ENCODE data around the gene MGAT5.

MGAT5 gene

DNA sequence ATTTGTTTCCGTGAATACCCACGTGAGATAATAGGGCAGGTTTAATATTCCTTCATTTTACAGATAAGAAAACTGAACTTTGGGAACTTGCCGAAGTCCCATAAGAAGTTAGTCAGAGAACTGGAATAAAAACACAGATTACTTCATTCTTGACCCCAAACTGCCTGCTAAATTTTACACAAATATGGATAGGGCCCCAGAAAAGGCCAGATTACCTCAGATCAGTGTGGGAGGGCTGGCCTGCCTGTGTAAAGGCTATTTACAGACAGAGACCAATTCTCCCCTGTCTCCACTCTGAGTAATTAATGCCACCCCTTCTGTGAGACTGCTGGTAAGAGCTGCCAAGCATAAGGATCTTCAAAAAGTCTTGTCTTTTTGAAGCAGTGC, 139.2 kb downstream of the MGAT5 start:
- no peak for DNase-seq

- DNase-seq: no peak
Observed at GRCh38 chr2:134395779-134396178, 141.9 kb downstream of the MGAT5 start.

GRCh38 chr2:134396493-134396892, 142.6 kb downstream of the MGAT5 start:
- DNase-seq: peak in 5 of 56 donors; percentile 4 to 41 (median 17)

GRCh38 chr2:134397146-134397896, 143.4 kb downstream of the MGAT5 start:
- DNase-seq: no peak

DNA sequence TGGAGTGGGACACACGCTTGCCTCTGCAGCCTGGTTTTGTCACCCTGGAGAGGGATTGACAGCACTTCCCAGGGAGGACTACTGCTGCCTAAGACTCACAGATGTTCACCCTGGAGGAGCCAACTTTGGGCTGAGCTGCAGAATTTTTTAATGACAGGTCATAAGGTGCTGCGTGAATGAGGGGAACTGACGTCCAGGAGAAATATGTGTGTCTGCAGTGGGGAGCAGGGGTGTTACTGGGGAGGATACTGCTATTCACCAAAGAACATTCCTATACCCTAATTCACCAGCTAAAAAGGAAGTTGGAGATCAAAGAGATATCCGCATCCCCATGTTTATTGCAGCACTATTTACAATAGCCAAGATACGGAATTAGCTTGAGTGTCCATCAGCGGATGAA, 144.4 kb downstream of the MGAT5 start:
- no peak for DNase-seq

DNA sequence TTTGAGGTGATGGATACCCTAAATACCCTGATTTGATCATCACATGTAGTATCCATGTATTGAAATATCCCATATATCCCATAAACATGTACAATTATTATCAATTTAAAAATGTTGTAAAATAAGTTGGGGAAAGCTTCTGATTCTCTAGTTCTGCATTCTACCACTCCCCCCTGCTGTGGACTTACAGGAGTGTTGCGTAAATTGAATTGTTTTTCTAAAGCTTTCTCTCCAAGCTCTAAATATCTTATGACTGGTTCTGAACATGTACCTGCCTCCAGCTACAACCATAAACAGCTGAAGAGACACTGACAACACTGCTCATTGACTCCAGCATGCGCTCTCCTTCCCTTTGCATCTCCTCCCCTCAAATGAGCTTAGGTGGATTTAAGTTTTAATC, 145.2 kb downstream of the MGAT5 start:
- no peak for DNase-seq

GRCh38 chr2:134401081-134401497, 147.2 kb downstream of the MGAT5 start:
- no peak for DNase-seq

- no peak for DNase-seq
Observed at GRCh38 chr2:134401789-134402188, 147.9 kb downstream of the MGAT5 start.

- DNase-seq: no peak
Observed at GRCh38 chr2:134402410-134402809, 148.5 kb downstream of the MGAT5 start.

DNA sequence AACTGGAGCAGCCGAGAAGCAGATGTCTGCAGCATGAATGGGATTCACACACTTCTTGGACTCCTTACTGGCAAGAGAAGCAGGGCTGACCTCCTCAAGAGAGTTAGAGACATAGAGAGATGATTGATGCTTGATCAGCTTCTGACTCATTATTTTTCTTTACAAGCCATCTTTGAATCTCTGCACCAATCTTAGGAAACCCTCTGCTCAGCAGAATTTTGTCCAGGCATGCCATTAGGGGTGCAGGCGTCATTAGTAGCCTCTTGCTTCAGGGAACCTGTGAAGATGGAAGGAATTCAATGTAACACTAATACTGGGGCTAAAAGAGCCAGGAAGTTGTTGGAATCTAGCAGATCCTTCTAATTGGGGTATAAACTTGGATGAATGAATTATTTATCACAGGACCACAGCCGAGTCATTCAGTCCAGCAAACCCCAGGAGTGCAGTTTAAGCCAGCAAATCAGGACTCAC, 151.8 kb downstream of the MGAT5 start:
- DNase-seq: no peak

DNA sequence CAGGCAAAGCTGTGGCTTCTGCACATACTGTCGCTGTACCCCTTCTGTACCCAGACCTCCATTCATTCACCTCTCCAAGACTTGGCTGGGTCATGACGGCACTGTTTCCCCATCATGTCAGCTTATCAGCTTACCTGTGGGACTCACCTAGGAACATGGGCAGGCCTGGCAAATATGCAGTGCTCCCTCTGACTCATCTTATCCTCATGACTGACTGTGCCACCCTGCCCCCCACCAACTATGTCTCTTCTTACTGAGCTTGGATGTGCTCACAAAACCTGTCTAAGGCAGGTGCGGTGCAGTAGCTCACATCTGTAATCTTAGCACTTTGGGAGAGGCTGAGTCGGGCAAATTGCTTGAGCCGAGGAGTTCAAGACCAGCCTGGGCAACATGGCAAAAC, 152.4 kb downstream of the MGAT5 start:
- DNase-seq: peak in 20 of 56 donors; percentile 3 to 68 (median 29)

DNA sequence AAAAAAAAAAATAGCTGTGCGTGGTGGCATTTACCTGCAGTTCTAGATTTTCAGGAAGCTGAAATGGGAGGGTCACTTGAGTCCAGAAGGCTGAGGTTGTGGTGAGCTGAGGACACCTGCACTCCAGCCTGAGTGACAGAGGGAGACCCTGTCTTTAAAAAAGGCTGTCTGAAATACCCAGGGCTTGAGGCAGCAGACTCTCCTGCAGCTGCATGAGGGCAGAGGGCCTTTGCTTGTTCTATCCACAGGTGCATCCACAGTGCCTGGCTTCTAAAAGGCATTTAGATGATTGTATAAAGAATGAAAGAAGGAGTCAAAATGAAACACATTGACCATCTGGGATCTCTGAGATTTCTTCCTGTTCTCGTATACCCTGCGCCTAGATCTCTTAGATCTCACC, 152.9 kb downstream of the MGAT5 start:
- DNase-seq: no peak

DNA sequence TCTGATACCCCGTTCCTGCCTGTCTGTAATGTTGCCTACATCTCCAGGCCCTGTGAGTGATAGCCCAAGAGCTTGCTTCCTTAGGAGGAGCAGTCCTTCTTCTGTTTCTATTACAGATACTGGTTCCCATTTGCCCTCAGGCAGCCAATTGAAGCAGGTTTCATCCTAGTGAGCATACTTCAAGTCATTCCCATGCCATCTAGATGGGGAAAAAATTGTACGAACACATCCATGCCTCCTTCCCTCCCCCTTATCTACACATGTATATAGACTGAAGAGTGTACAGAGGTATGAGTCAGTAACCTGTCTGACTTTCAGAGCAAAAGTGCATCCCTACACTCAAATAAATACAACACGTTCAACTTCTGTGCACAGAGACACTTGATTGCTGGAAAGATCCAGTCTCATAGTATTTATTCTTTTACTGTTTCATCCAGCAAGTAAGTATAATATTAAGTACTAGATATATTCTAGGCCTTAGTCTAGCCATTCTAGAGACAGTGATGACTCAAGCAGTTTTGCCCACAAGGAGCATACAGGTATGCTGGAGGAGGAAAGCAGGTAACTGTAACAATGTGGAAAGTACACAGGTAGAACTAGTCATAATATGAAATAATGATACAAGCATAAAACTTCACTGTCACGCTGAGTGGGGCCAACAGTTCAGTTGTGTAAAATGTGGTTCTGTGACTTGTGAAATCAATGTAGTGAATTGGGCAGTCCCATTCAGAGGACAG, 153.4 kb downstream of the MGAT5 start:
- DNase-seq: no peak

DNA sequence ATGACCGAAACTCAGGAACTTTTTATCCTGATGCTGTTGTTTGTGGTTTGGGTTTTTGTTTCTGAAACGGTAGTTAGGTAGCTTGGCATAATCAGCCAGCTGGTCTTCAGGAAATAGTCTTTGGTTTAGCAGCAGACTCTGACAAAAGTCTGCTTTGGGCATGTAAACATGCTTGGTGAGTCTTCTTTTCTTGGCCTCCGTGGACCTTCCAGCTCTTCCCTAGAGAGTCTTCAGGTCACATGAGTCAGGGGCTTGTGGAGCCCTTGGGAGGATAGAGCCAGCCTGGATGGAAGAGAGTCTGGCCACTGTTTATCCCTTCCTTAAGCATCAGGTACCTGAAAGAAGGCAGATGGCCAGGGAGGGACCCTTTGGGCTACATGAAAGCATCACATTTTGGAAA, 154.5 kb downstream of the MGAT5 start:
- no peak for DNase-seq

GRCh38 chr2:134408791-134409190, 154.9 kb downstream of the MGAT5 start:
- DNase-seq: no peak

GRCh38 chr2:134410006-134410405, 156.1 kb downstream of the MGAT5 start:
- no peak for DNase-seq

DNA sequence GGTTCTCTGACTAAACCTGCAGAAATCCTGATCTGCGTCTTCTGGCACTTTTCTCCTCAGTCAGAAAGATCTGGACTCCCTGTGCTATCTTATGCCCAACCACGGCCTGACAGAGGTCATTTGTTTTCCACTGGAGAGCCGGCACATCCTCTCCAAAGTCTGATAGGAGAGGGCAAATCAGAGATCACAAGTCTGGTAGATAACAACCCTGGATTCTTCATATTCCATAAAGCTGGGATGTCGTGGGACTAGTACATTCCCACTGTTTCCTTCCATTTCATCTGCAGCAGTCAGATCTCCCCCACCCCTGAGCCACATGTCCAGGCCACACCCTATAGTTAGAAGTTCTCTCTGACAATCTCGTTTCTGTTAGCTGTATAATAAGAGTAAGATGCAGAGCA, 157.0 kb downstream of the MGAT5 start:
- peak in 12 of 56 donors; percentile 6 to 51 (median 16) for DNase-seq

DNA sequence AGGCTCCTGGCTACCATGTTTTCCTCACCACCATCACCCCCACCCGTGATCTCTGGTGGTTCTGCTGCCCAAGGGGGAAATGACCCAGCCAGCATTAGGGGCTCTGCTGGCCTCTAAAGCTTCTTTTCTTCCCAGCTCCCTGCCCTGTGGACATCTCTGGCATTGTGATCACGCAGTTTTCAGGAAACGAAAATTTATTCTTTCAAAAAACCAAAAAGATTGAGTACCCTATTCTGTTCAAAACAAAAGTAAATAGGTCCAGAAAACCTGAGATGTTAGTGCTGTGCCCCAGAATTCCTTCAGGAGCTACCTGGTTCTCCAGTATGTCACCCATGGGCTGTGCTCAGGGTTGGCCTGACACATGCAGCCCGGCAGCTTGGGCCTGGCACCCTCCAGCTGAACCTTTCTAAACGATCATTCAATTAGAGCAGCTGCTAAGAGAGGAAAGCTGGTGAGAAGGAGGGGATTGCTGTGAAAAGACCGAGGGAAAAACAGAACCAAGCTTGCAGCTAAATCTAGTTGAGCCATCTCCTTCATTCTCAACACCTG, 157.5 kb downstream of the MGAT5 start:
- peak in 6 of 56 donors; percentile 19 to 73 (median 46) for DNase-seq

GRCh38 chr2:134411828-134412638, 158.2 kb downstream of the MGAT5 start:
- DNase-seq: peak in 55 of 56 donors; percentile 23 to 92 (median 81)

GRCh38 chr2:134412639-134412999, 158.7 kb downstream of the MGAT5 start:
- DNase-seq: peak in 33 of 56 donors; percentile 14 to 77 (median 41)

GRCh38 chr2:134413430-134413829, 159.6 kb downstream of the MGAT5 start:
- DNase-seq: no peak

GRCh38 chr2:134413912-134414311, 160.0 kb downstream of the MGAT5 start:
- DNase-seq: no peak
